GM21786 (cell line): Measurements from ENCODE around the gene WIPI1.
A peak's percentile ranks its signal among the peaks of the same experiment; 100 is the strongest.
"Not testable (repeated sequence)": the region's sequence is repeated elsewhere in the genome, so short reads cannot be mapped to it uniquely, and the experiment has no call there.

ENCODE experiments used
- ATAC-seq: cut with Tn5 transposase; IDR thresholded peaks from one replicate; pipeline ENCODE4 v1.9.1; 2021; ENCODE audit not compliant: unreplicated experiment

The WIPI1 gene, protein sequence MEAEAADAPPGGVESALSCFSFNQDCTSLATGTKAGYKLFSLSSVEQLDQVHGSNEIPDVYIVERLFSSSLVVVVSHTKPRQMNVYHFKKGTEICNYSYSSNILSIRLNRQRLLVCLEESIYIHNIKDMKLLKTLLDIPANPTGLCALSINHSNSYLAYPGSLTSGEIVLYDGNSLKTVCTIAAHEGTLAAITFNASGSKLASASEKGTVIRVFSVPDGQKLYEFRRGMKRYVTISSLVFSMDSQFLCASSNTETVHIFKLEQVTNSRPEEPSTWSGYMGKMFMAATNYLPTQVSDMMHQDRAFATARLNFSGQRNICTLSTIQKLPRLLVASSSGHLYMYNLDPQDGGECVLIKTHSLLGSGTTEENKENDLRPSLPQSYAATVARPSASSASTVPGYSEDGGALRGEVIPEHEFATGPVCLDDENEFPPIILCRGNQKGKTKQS

DNA sequence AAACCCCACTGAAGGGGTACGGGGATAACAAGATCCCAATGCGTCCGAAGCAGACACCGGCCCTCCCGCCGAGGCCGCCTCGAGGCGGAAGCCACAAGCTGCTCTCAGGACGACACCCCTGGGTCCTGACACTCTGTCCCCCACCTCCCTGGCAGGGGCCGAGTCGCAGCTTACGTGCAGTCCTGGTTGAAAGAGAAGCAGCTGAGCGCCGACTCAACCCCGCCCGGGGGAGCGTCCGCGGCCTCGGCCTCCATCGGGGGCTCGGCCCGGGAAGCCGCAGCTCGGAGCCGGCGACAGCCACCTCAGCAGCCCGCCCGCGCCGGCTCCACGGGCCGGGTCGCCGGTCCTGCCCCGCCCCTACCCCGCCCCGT lies at the start of gene WIPI1:
TSS of gene WIPI1 (minus strand) at position 329 of the 371 bp plus-strand sequence. CDS start at position 254, 75 bp downstream.
- peak; percentile 9 for ATAC-seq

DNA sequence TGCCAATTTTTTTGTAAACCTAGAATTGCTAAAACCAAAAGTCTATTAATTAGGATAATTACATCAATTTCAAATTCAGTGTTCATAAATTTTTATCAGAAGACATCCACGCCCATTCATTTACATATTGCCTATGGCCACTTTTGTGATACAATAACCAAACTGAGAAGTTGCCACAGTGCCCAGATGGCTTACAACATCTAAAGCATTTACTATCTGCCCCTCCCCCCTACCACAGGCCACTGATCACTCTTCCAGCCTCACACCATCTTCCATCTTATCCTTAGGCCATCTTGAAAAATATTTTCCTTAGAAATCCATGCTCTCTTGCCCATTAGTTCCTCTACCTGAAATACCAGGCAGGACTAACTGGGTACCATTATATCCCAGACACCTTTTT lies 48.7 kb upstream of the WIPI1 start:
- ATAC-seq = no peak

DNA sequence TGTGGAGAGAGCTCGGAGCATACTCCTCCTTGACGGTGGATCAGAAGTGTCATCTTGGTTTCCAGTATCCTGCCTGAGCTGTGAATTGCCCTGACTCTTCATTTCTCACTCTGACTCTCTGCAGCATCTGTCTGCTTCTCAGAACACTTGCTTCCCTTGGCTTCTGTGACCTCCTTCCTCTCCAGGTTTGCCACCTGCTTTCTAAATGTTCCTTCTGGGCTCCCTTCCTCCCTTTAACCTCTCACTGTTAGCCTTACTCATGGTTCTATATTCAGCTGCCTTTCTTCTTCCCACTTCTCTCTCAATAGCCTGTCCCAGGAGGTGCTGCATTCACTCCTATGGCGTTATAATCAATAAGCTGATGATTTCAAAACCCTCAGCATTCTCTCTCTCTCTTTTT lies 43.8 kb upstream of the WIPI1 start:
- no peak for ATAC-seq

DNA sequence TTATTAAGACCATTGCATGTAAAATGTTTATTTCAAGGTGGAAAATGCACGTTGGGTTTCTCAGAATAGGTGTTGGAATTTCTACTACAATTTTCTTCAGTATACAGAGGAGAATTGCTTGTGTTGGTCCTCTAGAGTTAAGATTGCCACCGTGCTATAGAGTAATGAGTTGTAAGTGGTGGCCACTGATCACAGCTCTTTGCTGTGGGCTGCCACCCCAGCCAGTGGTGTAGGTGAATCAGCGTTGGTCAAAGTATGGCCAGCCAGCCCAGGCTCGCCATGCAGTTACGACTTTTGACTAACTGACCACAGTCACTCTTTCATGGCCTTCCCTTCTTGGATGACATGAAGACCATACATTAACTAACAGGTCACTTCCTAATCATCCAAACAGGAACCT lies 42.3 kb upstream of the WIPI1 start:
- no peak for ATAC-seq

DNA sequence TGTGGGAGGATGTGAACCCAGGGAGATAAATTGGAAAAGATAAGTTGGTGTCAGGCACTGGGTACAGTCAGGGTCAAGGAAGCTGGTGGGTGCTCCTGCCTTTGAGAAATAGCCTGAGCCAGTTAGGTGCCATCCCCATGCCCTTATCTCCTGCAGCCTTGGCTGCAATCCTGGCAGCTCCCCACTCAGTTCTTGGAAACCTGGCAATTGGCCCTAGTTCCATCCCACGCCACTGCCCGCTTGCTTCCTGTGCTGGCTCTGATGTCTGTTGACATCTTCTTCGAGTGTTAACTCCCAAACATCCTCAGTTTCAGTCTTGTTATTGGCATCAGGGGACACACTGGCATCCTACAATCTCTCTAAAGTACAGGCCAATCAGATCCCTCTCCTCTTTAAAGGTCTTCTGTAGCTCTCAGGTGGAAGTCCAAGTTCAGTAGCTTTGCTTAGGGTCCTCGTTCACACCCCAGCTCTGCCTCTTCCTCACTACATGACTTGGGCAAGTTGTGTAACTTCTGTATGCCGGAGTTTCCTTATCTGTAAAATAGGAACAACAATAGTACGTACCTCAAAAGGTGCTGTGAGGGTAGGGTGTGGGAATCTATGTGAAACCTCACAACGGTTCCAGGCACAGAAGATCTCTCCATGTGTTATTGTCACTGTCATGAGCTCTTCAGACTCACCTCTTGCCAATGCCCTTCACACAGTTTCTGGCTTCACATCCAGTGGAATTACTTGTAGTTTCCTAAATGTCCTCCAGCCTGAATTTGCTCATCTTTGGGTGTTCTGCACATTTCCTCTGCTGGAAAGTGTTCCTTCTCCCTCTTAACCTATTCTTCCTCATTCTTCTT lies 41.4 kb upstream of the WIPI1 start:
- ATAC-seq = peak; percentile 15

DNA sequence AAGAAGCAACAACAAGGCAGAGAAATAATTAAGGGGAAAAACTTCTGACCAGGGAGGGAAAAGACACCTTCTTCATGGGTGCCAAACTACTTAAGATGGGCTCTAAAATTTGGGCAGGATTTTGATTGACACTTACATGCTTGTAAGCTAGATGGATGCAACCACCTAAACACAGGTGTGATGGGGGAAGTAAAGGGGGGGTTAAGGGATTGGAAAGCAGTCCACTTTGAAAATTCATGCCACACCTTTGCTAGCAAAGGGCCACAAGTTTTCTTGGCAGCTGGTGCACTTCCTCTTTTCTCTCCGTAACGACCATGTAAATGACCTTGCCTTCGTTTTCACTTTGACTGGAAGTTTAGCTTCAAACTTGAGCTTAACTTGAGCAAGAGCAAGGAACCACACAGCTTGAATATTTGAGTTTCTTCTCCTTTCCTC lies 40.6 kb upstream of the WIPI1 start:
- ATAC-seq = peak; percentile 98

DNA sequence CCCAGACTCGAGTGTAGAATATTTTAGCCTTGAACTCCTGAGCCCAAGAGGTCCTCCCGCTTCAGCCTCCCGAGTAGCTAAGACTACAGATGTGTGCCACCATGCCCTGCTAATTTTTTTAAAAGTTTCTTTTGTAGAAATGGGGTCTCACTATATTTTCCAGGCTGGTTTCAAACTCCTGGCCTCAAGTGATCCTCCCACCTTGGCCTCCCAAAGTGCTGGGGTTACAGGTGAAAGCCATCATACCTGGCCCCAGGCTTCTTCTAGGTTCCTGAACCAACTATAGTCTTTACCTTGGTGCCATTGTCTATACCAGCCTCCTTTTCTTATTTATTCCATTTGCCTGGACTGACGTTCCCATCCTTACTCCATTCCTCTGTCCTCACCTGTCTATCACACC lies 37.8 kb upstream of the WIPI1 start:
- no peak for ATAC-seq

DNA sequence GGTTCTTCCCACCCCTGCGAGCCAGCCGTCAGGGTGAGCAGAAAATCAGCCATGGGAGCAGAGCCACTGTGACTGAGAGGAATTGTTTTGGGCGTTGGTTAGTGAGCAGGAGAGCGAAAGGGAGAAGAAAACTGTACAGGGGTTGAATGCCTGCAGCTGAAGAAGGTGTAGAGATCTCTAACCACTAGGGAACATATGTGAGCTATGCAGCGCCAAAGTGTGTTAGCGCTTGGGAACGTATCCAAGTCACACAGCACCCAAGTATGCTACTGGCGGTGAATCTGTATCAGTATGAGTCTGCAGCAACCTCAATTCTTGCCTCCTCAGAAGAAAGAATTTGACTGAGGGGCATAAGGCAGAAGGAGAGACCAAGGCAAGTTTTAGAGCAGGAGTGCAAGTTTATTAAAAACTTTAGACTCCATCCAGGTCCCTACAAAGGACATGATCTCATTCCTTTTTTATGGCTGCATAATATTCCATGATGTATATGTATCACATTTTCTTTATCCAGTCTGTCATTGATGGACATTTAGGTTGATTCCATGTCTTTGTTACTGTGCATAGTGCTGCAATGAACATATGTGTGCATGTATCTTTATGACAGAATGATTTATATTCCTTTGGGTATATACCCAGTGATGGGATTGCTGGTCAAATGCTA lies 35.2 kb upstream of the WIPI1 start:
- not testable (repeated sequence) for ATAC-seq

DNA sequence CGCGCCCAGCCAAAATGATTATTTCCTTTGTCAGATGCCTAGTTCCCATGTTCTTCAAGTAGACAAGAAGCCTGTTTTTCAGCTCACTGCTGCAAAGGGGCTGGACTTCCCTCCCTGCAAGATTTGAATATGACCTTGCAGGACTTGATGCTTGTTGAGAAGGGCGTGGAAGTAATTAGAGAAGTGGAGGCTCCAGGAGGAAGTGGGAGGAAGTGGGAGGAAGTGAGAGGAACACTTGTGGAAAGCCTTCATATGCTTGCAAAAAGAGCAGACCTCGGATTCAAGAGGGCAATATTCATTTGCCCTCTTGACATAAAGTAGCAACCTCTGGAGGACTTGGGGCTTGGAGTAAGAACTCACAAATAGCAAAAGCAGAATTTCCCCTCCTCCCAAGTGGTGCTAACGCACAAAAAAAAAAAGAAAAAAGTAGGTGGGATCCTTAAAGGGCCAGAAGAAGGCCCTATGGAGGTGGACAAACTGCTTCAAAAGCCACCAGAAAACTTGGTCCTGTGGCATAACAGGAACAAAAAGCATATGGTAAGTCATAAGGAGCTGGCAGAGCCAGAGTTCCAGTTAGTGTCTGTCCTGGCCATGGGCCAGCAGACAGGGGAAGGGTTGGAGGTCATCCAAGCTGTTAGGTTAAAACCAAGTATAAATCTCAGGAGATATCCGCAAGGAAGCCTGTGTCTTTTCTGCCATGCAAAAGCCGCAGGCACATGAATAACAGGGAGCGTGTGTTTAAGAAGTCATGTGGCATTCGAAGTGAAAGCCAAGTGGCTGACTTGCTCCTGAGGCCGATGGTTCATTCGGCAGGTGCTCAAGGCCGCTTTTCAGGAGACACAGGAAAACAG lies 34.3 kb upstream of the WIPI1 start:
- no peak for ATAC-seq

DNA sequence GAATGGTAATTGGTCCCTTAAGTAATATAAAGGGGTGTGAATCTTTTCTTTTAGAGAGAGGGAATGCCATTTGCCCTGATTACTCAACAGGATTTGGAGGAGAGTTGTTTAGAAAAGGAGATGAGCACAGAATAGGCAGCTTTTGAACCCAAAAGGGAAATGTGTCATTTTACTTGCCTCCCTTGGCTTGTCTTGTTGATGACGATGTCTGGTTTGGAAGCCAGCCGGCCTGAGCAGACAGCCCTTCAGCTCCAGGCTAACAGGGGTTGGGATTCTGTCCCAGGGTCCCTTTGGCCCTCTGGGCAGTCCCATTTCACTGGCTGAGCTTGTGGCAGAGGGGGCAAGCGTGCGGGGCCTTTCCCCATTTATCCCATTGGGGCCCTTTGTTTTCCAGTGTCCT lies 32.6 kb upstream of the WIPI1 start:
- ATAC-seq = no peak

DNA sequence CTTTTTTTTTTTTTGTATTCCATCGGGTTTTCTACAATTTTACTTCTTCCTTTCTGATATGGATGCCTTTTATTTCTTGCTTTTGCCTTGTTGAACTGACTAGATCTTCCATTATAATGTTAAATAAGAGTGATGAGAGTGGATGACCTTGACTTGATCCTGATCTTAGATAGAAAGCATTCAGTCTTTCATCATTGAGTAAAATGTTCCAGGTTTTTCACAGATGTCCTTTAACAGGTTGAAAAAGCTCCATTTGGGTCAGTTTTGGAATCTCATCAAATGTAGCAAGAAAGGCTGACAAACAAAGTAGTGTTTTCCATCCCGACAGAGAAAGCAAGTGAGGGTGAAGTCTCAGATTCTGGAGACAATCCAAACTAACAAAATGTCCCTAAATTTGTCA lies 27.2 kb upstream of the WIPI1 start:
- no peak for ATAC-seq

DNA sequence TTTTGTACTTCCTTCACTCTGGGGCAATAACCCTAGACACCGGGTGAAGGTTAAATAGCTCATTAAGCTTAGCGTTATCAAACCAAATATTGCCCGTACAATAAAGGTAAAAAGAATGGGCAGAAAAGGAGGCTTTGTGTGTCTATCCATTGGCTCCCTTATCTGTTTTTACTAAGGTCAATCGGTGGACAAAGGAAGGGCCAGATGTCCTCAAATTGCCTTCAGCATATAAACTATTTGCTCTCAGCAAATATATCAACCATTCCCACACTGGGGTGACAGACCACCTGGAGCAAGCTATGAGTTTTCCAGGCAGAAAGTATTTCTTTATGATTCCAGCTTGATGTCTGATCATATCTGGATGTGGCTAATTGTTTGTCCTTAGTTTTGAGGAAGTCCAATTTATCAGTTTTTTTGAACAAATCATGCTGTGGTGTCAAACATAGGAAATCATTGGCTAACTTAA lies 25.3 kb upstream of the WIPI1 start:
- ATAC-seq = no peak

DNA sequence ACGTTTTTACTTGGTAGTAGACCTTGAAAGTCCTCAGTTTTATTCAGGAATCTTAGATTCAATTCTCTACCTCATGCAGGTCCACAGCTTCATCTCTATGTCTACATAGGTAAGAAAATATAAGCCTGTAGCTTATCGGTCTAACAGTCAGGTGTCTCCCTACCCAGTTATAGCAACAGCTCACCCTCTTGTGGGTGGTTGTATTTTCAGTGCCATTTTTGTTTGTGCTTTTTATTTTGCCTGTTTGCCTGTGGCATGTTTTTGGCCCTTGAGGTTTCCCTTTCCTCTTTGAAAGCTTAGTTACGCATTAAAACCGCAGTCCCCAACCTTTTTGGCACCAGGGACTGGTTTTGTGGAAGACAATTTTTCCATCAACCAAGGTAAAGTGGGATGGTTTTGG lies 23.6 kb upstream of the WIPI1 start:
- no peak for ATAC-seq

DNA sequence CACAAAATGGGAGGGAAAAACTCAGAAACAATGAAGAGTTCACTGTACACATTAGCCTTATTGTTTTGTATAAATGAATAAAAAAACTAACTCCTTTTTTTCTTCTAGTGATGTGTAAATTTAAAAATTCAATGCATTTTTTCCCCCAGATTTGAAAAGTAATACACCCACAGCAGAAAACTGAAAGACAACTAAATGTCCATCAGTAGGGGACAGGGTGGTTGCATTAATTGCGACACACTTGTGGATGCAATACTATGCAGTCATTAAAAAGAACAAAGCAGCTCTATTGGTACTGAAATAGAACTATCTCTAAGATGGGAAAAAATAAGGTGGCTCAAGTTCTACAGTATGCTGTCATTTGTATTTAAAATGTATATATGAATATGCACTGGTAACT lies 13.7 kb upstream of the WIPI1 start:
- no peak for ATAC-seq

DNA sequence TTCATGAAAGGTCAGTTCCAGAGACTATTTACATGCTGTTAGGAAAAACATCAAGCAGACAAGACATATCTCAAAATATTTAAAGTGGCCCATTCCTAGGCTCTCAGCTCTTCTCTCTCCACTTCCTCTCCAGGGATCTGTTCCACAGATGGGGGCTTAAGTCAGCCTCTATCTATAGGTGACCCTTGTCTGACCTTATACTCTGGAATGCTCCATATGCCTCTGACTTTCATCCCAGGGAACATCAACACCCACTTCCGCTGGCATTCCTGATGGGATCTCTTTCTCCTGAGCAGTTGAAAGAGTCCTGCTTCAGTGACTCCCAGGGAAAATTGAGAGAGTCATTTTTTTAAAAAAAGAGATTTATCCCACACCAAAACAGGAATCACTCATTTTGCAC lies 11.5 kb upstream of the WIPI1 start:
- ATAC-seq = no peak

DNA sequence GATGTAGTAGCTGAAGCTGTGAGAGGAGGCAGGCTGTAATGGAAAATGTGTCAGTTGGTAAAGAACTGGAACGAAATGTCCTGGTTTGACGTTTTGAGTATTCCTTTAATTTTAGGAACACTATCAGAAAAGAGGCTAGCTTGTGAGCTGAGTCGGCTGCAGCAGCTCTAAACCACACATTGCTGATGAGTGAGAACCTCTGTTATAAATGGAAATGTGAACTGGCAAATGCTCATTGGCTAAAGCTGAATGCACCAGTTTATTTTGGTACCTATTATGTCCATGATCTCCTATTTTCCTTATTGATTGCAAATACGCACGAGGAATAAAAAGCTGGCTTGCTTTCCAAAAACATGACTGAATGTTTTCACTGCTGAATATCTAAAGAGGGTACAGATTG lies 11.0 kb upstream of the WIPI1 start:
- no peak for ATAC-seq

DNA sequence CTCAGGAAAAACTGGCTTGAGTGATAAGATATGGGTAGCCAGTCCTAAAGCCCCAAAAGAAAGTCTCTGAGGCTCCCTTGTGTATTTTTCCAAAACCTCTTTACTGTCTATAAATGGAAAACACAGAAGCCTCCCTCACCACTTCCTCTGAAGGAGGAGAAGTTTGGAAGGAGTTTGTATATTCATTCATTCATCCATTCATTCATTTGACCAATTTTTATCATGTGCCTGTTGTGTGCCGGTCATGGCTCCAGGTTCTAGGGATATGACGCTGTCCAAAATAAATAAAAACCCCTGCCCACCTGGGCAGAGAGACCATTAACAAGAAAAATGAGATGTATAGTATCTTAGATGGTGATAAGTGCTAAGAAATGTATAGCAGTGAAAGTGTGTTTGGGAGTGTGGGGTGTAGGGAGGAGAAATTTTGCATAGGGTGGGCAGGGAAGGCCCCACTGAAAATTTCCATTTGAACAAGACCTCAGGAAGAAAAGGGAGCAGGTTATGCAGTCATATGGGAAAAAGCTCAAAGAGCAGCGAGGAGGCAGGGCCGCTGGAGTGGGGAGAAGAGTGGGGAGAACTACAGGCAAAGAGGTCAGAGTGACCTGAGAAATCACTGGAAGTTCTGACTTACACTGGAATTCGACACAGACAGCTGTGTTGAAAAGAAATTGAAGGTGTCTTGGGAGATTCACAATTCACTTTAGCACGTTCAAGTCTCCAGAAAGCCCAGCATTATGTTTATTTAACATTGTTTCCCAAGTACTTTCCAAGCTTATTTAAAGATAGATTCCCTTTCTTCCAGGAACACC lies 6.1 kb upstream of the WIPI1 start:
- no peak for ATAC-seq

DNA sequence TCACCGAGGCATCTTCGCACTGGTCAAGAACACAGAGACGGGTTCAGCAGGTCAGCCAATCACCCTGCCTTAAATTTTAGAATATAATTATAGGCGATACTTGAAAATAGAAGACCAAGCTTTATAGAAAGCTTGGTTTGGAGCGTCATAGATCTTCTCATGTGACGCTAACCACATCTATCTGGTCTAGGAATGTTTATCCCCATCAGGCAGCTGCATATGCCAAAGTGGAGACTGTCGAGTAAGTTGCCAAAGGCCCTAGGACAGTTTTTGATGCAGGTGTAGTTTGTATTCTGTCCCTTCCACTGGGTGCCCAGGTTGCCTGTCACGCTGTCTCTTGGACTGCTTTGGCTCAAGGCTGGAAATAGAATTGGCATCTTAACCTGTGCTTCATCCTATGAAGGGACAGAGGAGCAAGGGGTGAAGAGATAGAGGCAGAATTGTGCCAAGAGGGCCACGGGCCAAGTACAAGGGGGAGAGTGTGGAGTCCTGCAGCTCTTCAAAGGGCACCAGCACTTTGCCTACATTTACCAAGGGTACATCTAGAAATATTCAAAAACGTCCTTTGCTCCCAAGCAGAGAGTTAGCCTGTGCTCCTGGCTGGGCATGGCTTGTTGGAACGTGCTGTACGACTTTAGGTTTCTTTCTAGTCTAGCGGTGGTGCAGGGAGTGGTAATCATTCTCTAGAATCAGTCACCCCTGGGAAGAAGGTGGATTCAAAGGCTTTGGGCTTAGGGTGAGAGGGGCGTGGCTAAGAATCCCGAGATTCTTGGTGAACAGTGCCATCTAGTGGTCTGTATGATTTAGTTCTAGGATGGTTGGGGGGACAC lies 5.3 kb upstream of the WIPI1 start:
- ATAC-seq = peak; percentile 38

DNA sequence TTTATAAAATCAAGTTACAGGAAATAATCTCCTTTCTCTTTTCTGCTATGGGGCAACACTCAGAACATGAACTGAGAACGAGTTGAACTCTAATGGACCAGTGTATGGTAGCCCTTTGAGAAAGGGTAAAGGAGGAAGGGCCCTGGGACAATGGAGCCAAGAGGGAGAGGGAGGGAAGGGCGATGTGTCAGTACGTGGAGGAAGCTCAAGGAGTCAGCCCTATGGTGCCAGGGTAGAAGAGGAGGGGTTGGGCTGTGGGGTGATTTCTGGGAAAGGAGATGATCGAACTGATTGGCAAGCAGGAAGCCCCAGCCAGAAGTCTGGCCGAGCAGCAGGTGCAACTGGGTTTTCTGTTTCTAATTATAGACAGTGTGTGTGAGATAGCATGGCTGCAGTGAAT lies 4.3 kb upstream of the WIPI1 start:
- no peak for ATAC-seq
